ENCODE data around the gene CRADD. TPM values are rescaled to one million over a fixed set of nuclear protein-coding genes. Genes with fewer than 3 reads are reported as not detected.

CRADD gene
- total RNA-seq, 1 donor from 2014 or later, result 17.1 TPM

DNA sequence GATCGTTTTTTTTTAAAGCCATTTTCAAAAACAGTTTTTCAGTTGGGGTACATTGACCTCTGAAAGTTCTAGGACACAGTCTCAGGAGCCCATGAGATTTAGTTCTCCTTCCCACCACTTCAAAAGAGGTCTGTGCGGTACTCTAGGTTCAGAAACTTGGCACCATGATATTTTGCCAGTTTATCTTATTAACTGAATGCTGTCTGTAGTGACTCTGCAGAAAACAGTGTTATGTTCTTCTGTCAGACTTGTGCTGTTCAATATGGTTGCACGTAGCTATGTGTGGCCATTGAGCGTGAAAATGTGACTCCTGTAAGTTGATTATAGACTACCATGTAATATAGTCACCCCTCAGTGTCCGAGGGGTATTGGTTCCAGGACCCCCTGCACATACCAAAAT lies 35.9 kb downstream of the CRADD start:
- intact Hi-C loops (cut with DNase I), result no loop called here

GRCh38 chr12:93713800-93714199 lies 36.6 kb downstream of the CRADD start:
- H3K9me3 ChIP-seq, result peaks cover 10% of the 10 kb centered on the region
- no peaks in the 10 kb centered on the region for H3K36me3 ChIP-seq
- no peak for ATAC-seq
- DNase-seq, result no peak
- H3K27me3 ChIP-seq, result no peaks in the 10 kb centered on the region
- TF ChIP-seq, protein P1, sequence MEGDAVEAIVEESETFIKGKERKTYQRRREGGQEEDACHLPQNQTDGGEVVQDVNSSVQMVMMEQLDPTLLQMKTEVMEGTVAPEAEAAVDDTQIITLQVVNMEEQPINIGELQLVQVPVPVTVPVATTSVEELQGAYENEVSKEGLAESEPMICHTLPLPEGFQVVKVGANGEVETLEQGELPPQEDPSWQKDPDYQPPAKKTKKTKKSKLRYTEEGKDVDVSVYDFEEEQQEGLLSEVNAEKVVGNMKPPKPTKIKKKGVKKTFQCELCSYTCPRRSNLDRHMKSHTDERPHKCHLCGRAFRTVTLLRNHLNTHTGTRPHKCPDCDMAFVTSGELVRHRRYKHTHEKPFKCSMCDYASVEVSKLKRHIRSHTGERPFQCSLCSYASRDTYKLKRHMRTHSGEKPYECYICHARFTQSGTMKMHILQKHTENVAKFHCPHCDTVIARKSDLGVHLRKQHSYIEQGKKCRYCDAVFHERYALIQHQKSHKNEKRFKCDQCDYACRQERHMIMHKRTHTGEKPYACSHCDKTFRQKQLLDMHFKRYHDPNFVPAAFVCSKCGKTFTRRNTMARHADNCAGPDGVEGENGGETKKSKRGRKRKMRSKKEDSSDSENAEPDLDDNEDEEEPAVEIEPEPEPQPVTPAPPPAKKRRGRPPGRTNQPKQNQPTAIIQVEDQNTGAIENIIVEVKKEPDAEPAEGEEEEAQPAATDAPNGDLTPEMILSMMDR (IDR thresholded peaks at IDR 0.05), result no peak
- H3K27ac ChIP-seq, result no peak overlapping the region
- H3K4me3 ChIP-seq, result no peak overlapping the region
- H3K4me1 ChIP-seq, result no peaks in the 10 kb centered on the region
- intact Hi-C loops (cut with DNase I), result no loop called here

More for the DNA sequence above, 35.9 kb downstream of the CRADD start:
- TF ChIP-seq, protein P1 (IDR thresholded peaks at IDR 0.05), result no peak
- no peak overlapping the region for H3K27ac ChIP-seq
- DNase-seq, result no peak
- H3K36me3 ChIP-seq, result no peaks in the 10 kb centered on the region
- H3K9me3 ChIP-seq, result peaks cover 10% of the 10 kb centered on the region
- no peaks in the 10 kb centered on the region for H3K27me3 ChIP-seq
- H3K4me1 ChIP-seq, result no peaks in the 10 kb centered on the region
- no peak overlapping the region for H3K4me3 ChIP-seq
- no peak for ATAC-seq

GRCh38 chr12:93714382-93714781 lies 37.2 kb downstream of the CRADD start:
- Histone ChIP-seq H3K9me3 (peaks cover 8% of the 10 kb centered on the region), H3K27me3 (no peaks in the 10 kb centered on the region), H3K27ac (no peak overlapping the region), H3K4me1 (no peaks in the 10 kb centered on the region), H3K4me3 (no peak overlapping the region), H3K36me3 (no peaks in the 10 kb centered on the region)
- DNase-seq (no peak), ATAC-seq (no peak)
- TF ChIP-seq, protein P1 (IDR thresholded peaks at IDR 0.05), result no peak
- intact Hi-C loops (cut with DNase I), result no loop called here

- no peak overlapping the region for H3K27ac ChIP-seq
- H3K4me1 ChIP-seq, result no peaks in the 10 kb centered on the region
- H3K9me3 ChIP-seq, result peaks cover 4% of the 10 kb centered on the region
- ATAC-seq (no peak), DNase-seq (no peak)
- no peaks in the 10 kb centered on the region for H3K36me3 ChIP-seq
- intact Hi-C loops (cut with DNase I), result no loop called here
- no peak overlapping the region for H3K4me3 ChIP-seq
- H3K27me3 ChIP-seq, result no peaks in the 10 kb centered on the region
- TF ChIP-seq, protein P1 (IDR thresholded peaks at IDR 0.05), result no peak
Measured at GRCh38 chr12:93719710-93720109, 42.5 kb downstream of the CRADD start.

DNA sequence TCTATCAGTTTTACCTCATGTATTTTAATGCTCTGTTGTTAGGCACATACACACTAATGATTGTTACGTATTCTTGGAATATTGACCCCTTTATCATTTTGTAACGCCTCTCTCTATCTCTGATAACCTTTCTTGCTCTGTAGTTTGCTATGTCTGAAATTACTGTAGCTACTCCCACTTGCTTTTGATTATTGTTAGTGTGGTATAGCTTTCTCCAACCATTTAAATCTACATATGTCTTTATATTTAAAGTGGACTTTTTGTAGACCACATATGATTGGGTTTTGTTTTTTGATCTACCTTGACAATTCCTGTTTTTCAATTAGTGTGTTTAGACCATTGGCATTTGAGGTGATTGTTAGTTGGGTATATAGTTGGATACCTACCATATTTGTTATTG lies 43.4 kb downstream of the CRADD start:
- DNase-seq (no peak), ATAC-seq (no peak)
- Histone ChIP-seq H3K4me1 (no peaks in the 10 kb centered on the region), H3K27ac (no peak overlapping the region), H3K4me3 (no peak overlapping the region), H3K36me3 (no peaks in the 10 kb centered on the region), H3K9me3 (peaks cover 4% of the 10 kb centered on the region), H3K27me3 (no peaks in the 10 kb centered on the region)
- intact Hi-C loops (cut with DNase I), result no loop called here
- TF ChIP-seq, protein P1 (IDR thresholded peaks at IDR 0.05), result no peak

DNA sequence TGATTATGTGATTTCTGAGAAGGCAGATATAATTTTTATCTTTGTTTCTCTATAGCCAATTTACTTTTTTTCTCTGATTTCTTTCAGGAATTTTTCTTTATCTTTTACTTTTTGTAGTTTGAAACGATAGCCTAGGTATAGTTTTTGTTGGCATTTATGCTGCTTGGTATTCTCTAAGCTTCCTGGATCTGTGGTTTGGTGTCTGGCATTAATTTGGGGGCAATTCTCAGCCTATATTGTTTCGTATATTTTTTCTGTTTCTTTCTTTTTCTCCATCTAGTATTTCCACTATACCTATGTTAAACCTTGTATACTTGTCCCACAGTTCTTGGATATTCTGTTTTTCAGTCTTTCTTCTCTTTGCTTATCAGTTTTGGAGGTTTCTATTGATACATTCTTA lies 45.0 kb downstream of the CRADD start:
- no peak for DNase-seq
- Histone ChIP-seq H3K36me3 (no peaks in the 10 kb centered on the region), H3K27ac (no peak overlapping the region), H3K9me3 (peaks cover 4% of the 10 kb centered on the region), H3K27me3 (no peaks in the 10 kb centered on the region), H3K4me1 (no peaks in the 10 kb centered on the region), H3K4me3 (no peak overlapping the region)
- no peak for ATAC-seq
- intact Hi-C loops (cut with DNase I), result no loop called here
- TF ChIP-seq, protein P1 (IDR thresholded peaks at IDR 0.05), result no peak

Data from upper lobe of right lung (tissue), 1 donor.